Ovary (tissue), 3 donors: Measurements from ENCODE around the gene RNU2-1.

Source experiments
- CTCF ChIP-seq, 3 donors: fragments of 450-650 bp in 2 of 3; fragments of 200-600 bp in 1 of 3; IDR thresholded peaks; one replicate each; pipeline versions ENCODE4 v1.5.1 to v1.8.0; 2016 to 2022; ENCODE audit warnings: antibody characterized with exemption in 3 of 3, mild to moderate bottlenecking in 1 of 3
- POLR2A ChIP-seq: fragments of 450-650 bp; IDR thresholded peaks from one replicate; pipeline ENCODE4 v1.6.1; 2017; ENCODE audit warnings: antibody characterized with exemption, mild to moderate bottlenecking, moderate library complexity
- donor health status: DM: no; HTN: no; CAD: no.

- TF ChIP-seq CTCF (IDR thresholded peaks at IDR 0.05) (no peak), POLR2A (no peak)
Measured at GRCh38 chr17:43216762-43217613, 16.8 kb downstream of the RNU2-1 start.
